HepG2 (cell line): ENCODE measurements around the gene CACNG5. TPM values are rescaled to one million over a fixed set of nuclear protein-coding genes. Genes with fewer than 3 reads are reported as not detected.

Source experiments
- ATAC-seq: fragments of 200-7000 bp; cut with Tn5 transposase; 3 replicates; pipeline ENCODE4 v1.9.1; 2020; ENCODE audit warnings: mild to moderate bottlenecking, moderate library complexity
- BruUV-seq: library from RNA; stranded (reverse); fragments of 400-500 nt; replicated peaks from 2 replicates; lab custom pipeline; 2021; lab: Mats Ljungman, UMichigan
- CTCF ChIA-PET: fragments of 300-600 bp; formaldehyde crosslinking; extraction: SDS; loops from one replicate; lab custom pipeline; 2021; ENCODE audit warnings: low total read pairs, inconsistent platforms, low intra/inter-chr PET ratio; lab: Yijun Ruan, JAX
- POLR2A ChIA-PET: fragments of 350-600 bp; sonication (Branson Sonifier 250); formaldehyde crosslinking; loops from one replicate; lab custom pipeline; 2020; ENCODE audit warnings: antibody characterized with exemption, inconsistent platforms; lab: Yijun Ruan, JAX
- DNase-seq: peaks from one replicate; pipeline ENCODE4 v3.0.0-alpha.2; 2015; ENCODE audit warnings: low spot score
- FAIRE-seq: peaks from 3 replicates; lab custom pipeline; 2011; peaks lifted over from hg19 to GRCh38; lab: Jason Lieb, UNC
- H2AFZ ChIP-seq: one replicate; pipeline ENCODE4 v1.6.1; 2011; ENCODE audit warnings: low read length, inconsistent platforms
- H3K27ac ChIP-seq: fragments of 300-600 bp; 3 replicates; pipeline ENCODE4 v1.8.0; 2011; ENCODE audit warnings: mixed run types, mild to moderate bottlenecking, mixed read lengths, low read length, inconsistent platforms; ENCODE audit not compliant: insufficient read depth; ENCODE audit errors: extremely low read length
- H3K27me3 ChIP-seq, 2 experiments: fragments of 200-600 bp in 1 of 2; 2 replicates in 1 of 2; 3 replicates in 1 of 2; pipeline versions ENCODE4 v1.6.0 to v1.8.0; 2011; ENCODE audit warnings: low read length in 2 of 2, mild to moderate bottlenecking in 2 of 2, moderate library complexity in 2 of 2, inconsistent platforms in 1 of 2; ENCODE audit not compliant: insufficient read depth in 2 of 2, control insufficient read depth in 1 of 2
- H3K36me3 ChIP-seq, 2 experiments: fragments of 200-600 bp in 1 of 2; replicated peaks in 1 of 2; 2 replicates in 1 of 2; 3 replicates in 1 of 2; pipeline versions ENCODE4 v1.5.1 to v1.8.0; 2011; ENCODE audit warnings: low read length in 2 of 2, inconsistent platforms in 1 of 2; ENCODE audit not compliant: insufficient read depth in 2 of 2, control insufficient read depth in 1 of 2
- H3K4me1 ChIP-seq: 2 replicates; pipeline ENCODE4 v1.5.1; 2012; ENCODE audit warnings: low read length, inconsistent platforms; ENCODE audit not compliant: insufficient read depth
- H3K4me2 ChIP-seq: 2 replicates; pipeline ENCODE4 v1.6.0; 2011; ENCODE audit warnings: low read depth, low read length, inconsistent platforms
- H3K4me3 ChIP-seq, 3 experiments: fragments of 200-600 bp in 1 of 3; sonication (generic), shearing (Covaris generic) in 1 of 3; replicated peaks in 1 of 3; 2 replicates each; pipeline ENCODE4 v1.5.1; 2011 to 2016; ENCODE audit warnings: low read length in 3 of 3, inconsistent platforms in 2 of 3, low read depth in 2 of 3, mild to moderate bottlenecking in 2 of 3, control low read depth in 1 of 3, mixed read lengths in 1 of 3; ENCODE audit not compliant: insufficient read depth in 1 of 3
- H3K79me2 ChIP-seq: one replicate; pipeline ENCODE4 v1.6.1; 2011; ENCODE audit warnings: low read length, inconsistent platforms; ENCODE audit not compliant: insufficient read depth
- H3K9ac ChIP-seq: 2 replicates; pipeline ENCODE4 v1.6.0; 2011; ENCODE audit warnings: mild to moderate bottlenecking, low read depth, low read length, inconsistent platforms; ENCODE audit not compliant: insufficient read depth
- H3K9me3 ChIP-seq: 2 replicates; pipeline ENCODE4 v1.5.1; 2012; ENCODE audit warnings: mild to moderate bottlenecking, low read length
- H4K20me1 ChIP-seq: 2 replicates; pipeline ENCODE4 v1.6.0; 2011; ENCODE audit warnings: inconsistent platforms, mild to moderate bottlenecking, low read length, moderate library complexity; ENCODE audit not compliant: insufficient read depth
- ATM ChIP-seq: fragments of 450-650 bp; IDR thresholded peaks from 2 replicates; pipeline ENCODE4 v1.7.1; 2017; ENCODE audit warnings: mild to moderate bottlenecking, borderline replicate concordance
- CHD2 ChIP-seq: IDR thresholded peaks from 2 replicates; pipeline ENCODE4 v1.6.1; 2011; ENCODE audit warnings: low read depth, low read length, improper control_type of control experiment
- DMAP1 ChIP-seq: IDR thresholded peaks from 2 replicates; pipeline ENCODE4 v1.6.1; 2016
- IKZF4 ChIP-seq: sonication (generic); formaldehyde crosslinking; IDR thresholded peaks from 2 replicates; pipeline ENCODE4 v1.5.1; 2020; ENCODE audit warnings: borderline replicate concordance, mild to moderate bottlenecking, low read depth, missing genetic modification reagents; ENCODE audit errors: not compliant biosample characterization
- JARID2 ChIP-seq: sonication (generic); formaldehyde crosslinking; IDR thresholded peaks from 2 replicates; pipeline ENCODE4 v1.8.1; 2023; ENCODE audit warnings: missing genetic modification reagents, inconsistent platforms; ENCODE audit not compliant: insufficient replicate concordance
- NR3C1 ChIP-seq: sonication (generic); formaldehyde crosslinking; IDR thresholded peaks from 2 replicates; pipeline ENCODE4 v1.4.0; 2020; ENCODE audit warnings: missing genetic modification reagents
- PHF20 ChIP-seq: sonication (generic); formaldehyde crosslinking; IDR thresholded peaks from 2 replicates; pipeline ENCODE4 v1.5.0; 2020; ENCODE audit warnings: mild to moderate bottlenecking, missing genetic modification reagents
- PHF8 ChIP-seq: sonication (generic); formaldehyde crosslinking; IDR thresholded peaks from 2 replicates; pipeline ENCODE4 v1.5.0; 2020; ENCODE audit warnings: missing genetic modification reagents
- PLRG1 ChIP-seq: fragments of 450-650 bp; conservative IDR thresholded peaks from 2 replicates; pipeline ENCODE4 v1.6.1; 2016
- ZBTB33 ChIP-seq: sonication (generic); formaldehyde crosslinking; IDR thresholded peaks from 2 replicates; pipeline ENCODE4 v1.4.0; 2020; ENCODE audit warnings: missing genetic modification reagents
- ZKSCAN5 ChIP-seq: sonication (generic); formaldehyde crosslinking; IDR thresholded peaks from 2 replicates; pipeline ENCODE4 v1.5.1; 2020; ENCODE audit warnings: mild to moderate bottlenecking, missing genetic modification reagents
- ZNF235 ChIP-seq: sonication (generic); formaldehyde crosslinking; IDR thresholded peaks from 2 replicates; pipeline ENCODE4 v1.8.1; 2023; ENCODE audit warnings: mild to moderate bottlenecking, missing genetic modification reagents, borderline replicate concordance
- ZNF766 ChIP-seq: sonication (generic); formaldehyde crosslinking; IDR thresholded peaks from 2 replicates; pipeline ENCODE4 v1.5.0; 2020; ENCODE audit warnings: missing genetic modification reagents, borderline replicate concordance
- WGBS: methylation state at CpG from one replicate; pipeline ENCODE4 v1.1.6; 2017; ENCODE audit warnings: low lambda C conversion rate; 5-methylcytosine and 5-hydroxymethylcytosine counted together
- in situ Hi-C: cut with HindIII; loops from 2 replicates; pipeline ENCODE4 v1.10.0; 2017; ENCODE audit warnings: low pct_unique_long_range_greater_than_20kb; ENCODE audit not compliant: extremely low pct_ligation_motif_present
- intact Hi-C: fragments of 100-400 bp; cut with micrococcal nuclease; formaldehyde crosslinking; loops from one replicate; pipeline ENCODE4 v1.10.0; 2022; ENCODE audit not compliant: unreplicated experiment
- polyA plus RNA-seq, 8 experiments: library from polyadenylated mRNA; depleted of rRNA in 3 of 8; stranded (reverse) in 7 of 8; unstranded in 1 of 8; fragments of >200 nt; fragmentation: Illumina TruSeq in 4 of 8; extraction: Trizol in 4 of 8; gene quantifications; 2 replicates each; pipeline versions ENCODE4 v1.2.1 to v1.2.3, GENCODE V29; 2011 to 2016; ENCODE audit warnings: low read depth in 4 of 8, missing spikeins in 1 of 8, mixed read lengths in 1 of 8; ENCODE audit not compliant: insufficient read depth in 1 of 8
- total RNA-seq, 5 experiments: library from RNA; depleted of rRNA; stranded (reverse); fragments of >200 nt; fragmentation: Illumina TruSeq; extraction: Trizol; gene quantifications; 2 replicates each; pipeline ENCODE4 v1.2.3, GENCODE V29; 2016; ENCODE audit warnings: low read depth in 1 of 5
- TF ChIP-seq, protein P1 (sequence below): sonication (generic); formaldehyde crosslinking; IDR thresholded peaks from 2 replicates; pipeline ENCODE4 v1.4.0; 2020; ENCODE audit warnings: missing genetic modification reagents

Gene CACNG5
- total and polyA plus RNA-seq, 2 of the 13 experiments (the other 11 are each of a cell fraction or from before 2014, with no cell fraction given): not detected

- ATAC-seq: no peak
- Histone ChIP-seq H2AFZ (no peak overlapping the region), H3K27me3 (peaks cover 0 to 26% of the 10 kb centered on the region in 2 experiments; a peak in 4 of 5 replicates), H3K4me1 (no peaks in the 10 kb centered on the region), H3K27ac (no peak overlapping the region), H3K9me3 (no peaks in the 10 kb centered on the region), H3K79me2 (no peaks in the 10 kb centered on the region), H3K4me3 (no peak overlapping the region), H3K9ac (no peak overlapping the region), H4K20me1 (no peaks in the 10 kb centered on the region), H3K4me2 (no peak overlapping the region), H3K36me3 (no peaks in the 10 kb centered on the region)
- ChIA-PET CTCF (no interaction called here), POLR2A (no interaction called here)
- FAIRE-seq: no peak
- intact Hi-C loops: no loop called here
- TF ChIP-seq ATM (no peak), PLRG1 (no peak), IKZF4 (no peak), ZBTB33 (CRISPR knock-in tag) (no peak), ZKSCAN5 (no peak)
- no TSS peak for BruUV-seq
- in situ Hi-C loops: no loop called here
- WGBS: 2% methylated on average over 5 of the region's 5 CpGs
- DNase-seq: no peak
These were observed 57.3 kb downstream of the CACNG5 start for GRCh38 chr17:66892246-66892645.

GRCh38 chr17:66893382-66893781 is 58.5 kb downstream of the CACNG5 start:
- no peak for ATAC-seq
- WGBS: 18% methylated on average over 6 of the region's 6 CpGs
- Histone ChIP-seq H3K4me3 (no peak overlapping the region), H3K27me3 (peaks cover 2 to 24% of the 10 kb centered on the region in 2 experiments; a peak in 4 of 5 replicates), H4K20me1 (no peaks in the 10 kb centered on the region), H3K27ac (no peak overlapping the region), H3K4me1 (no peaks in the 10 kb centered on the region), H3K4me2 (no peak overlapping the region), H2AFZ (no peak overlapping the region), H3K79me2 (no peaks in the 10 kb centered on the region), H3K36me3 (no peaks in the 10 kb centered on the region), H3K9me3 (no peaks in the 10 kb centered on the region), H3K9ac (no peak overlapping the region)
- intact Hi-C loops (no loop called here), in situ Hi-C loops (no loop called here)
- TF ChIP-seq PHF8: no peak
- TF ChIP-seq PHF20 (CRISPR knock-in tag): no peak
- TF ChIP-seq, protein P1, sequence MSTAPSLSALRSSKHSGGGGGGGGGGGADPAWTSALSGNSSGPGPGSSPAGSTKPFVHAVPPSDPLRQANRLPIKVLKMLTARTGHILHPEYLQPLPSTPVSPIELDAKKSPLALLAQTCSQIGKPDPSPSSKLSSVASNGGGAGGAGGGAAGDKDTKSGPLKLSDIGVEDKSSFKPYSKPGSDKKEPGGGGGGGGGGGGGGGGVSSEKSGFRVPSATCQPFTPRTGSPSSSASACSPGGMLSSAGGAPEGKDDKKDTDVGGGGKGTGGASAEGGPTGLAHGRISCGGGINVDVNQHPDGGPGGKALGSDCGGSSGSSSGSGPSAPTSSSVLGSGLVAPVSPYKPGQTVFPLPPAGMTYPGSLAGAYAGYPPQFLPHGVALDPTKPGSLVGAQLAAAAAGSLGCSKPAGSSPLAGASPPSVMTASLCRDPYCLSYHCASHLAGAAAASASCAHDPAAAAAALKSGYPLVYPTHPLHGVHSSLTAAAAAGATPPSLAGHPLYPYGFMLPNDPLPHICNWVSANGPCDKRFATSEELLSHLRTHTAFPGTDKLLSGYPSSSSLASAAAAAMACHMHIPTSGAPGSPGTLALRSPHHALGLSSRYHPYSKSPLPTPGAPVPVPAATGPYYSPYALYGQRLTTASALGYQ (CRISPR knock-in tag): no peak
- no peak for TF ChIP-seq NR3C1 (CRISPR knock-in tag)
- TF ChIP-seq CHD2: no peak
- TF ChIP-seq ZNF766: no peak
- no peak for TF ChIP-seq JARID2 (CRISPR knock-in tag)
- TF ChIP-seq ZNF235: no peak
- TF ChIP-seq DMAP1 (CRISPR knock-in tag): no peak
- no peak for DNase-seq
- POLR2A ChIA-PET: no interaction called here
- no peak for FAIRE-seq
- CTCF ChIA-PET: no interaction called here
- no TSS peak for BruUV-seq
